Astrocyte (in vitro differentiated cells and primary cell): Measurements from ENCODE around the gene PCDH17. TPM values are rescaled to one million over a fixed set of nuclear protein-coding genes. Genes with fewer than 3 reads are reported as not detected.

ENCODE experiments used
- DNase-seq: peaks from one replicate; pipeline ENCODE4 v3.0.0-alpha.2; 2010; ENCODE audit warnings: low read depth
- FAIRE-seq: peaks from 2 replicates; lab custom pipeline; 2011; peaks lifted over from hg19 to GRCh38; lab: Jason Lieb, UNC
- H2AFZ ChIP-seq: 2 replicates; pipeline ENCODE4 v1.6.0; 2012; ENCODE audit warnings: low read depth, low read length, inconsistent platforms
- H3K27ac ChIP-seq: 2 replicates; pipeline ENCODE4 v1.5.1; 2011; ENCODE audit warnings: low read depth, low read length, inconsistent platforms
- H3K27me3 ChIP-seq: 2 replicates; pipeline ENCODE4 v1.6.0; 2011; ENCODE audit warnings: low read length, inconsistent platforms; ENCODE audit not compliant: insufficient read depth
- H3K36me3 ChIP-seq: 2 replicates; pipeline ENCODE4 v1.5.1; 2011; ENCODE audit warnings: low read length, inconsistent platforms; ENCODE audit not compliant: insufficient read depth
- H3K4me1 ChIP-seq: 2 replicates; pipeline ENCODE4 v1.5.1; 2011; ENCODE audit warnings: low read length, inconsistent platforms; ENCODE audit not compliant: insufficient read depth
- H3K4me2 ChIP-seq: 2 replicates; pipeline ENCODE4 v1.6.0; 2012; ENCODE audit warnings: low read length, inconsistent platforms
- H3K4me3 ChIP-seq: 2 replicates; pipeline ENCODE4 v1.5.1; 2011; ENCODE audit warnings: low read depth, mild to moderate bottlenecking, low read length, inconsistent platforms; ENCODE audit not compliant: insufficient read depth
- H3K79me2 ChIP-seq: 2 replicates; pipeline ENCODE4 v1.6.0; 2012; ENCODE audit warnings: mild to moderate bottlenecking, low read length, inconsistent platforms; ENCODE audit not compliant: insufficient read depth
- H3K9ac ChIP-seq: 2 replicates; pipeline ENCODE4 v1.6.0; 2012; ENCODE audit warnings: mild to moderate bottlenecking, low read length, inconsistent platforms
- H3K9me3 ChIP-seq: 2 replicates; pipeline ENCODE4 v1.5.1; 2012; ENCODE audit warnings: low read depth, mild to moderate bottlenecking, low read length, inconsistent platforms; ENCODE audit not compliant: insufficient read depth
- H4K20me1 ChIP-seq: 2 replicates; pipeline ENCODE4 v1.6.0; 2012; ENCODE audit warnings: low read length, inconsistent platforms; ENCODE audit not compliant: insufficient read depth
- H3K27ac Mint-ChIP-seq: one replicate; pipeline ENCODE4 v1.8.0; 2021; ENCODE audit warnings: mild to moderate bottlenecking, mixed read lengths; ENCODE audit not compliant: unreplicated experiment
- H3K27me3 Mint-ChIP-seq: one replicate; pipeline ENCODE4 v1.8.0; 2021; ENCODE audit warnings: low read depth, mixed read lengths; ENCODE audit not compliant: unreplicated experiment
- H3K36me3 Mint-ChIP-seq: one replicate; pipeline ENCODE4 v1.8.0; 2021; ENCODE audit warnings: low read depth, mixed read lengths; ENCODE audit not compliant: unreplicated experiment
- H3K4me1 Mint-ChIP-seq: one replicate; pipeline ENCODE4 v1.8.0; 2021; ENCODE audit warnings: low read depth, mixed read lengths; ENCODE audit not compliant: unreplicated experiment
- H3K4me3 Mint-ChIP-seq: one replicate; pipeline ENCODE4 v1.8.0; 2021; ENCODE audit warnings: mild to moderate bottlenecking, moderate library complexity, mixed read lengths; ENCODE audit not compliant: unreplicated experiment
- H3K9me3 Mint-ChIP-seq: one replicate; pipeline ENCODE4 v1.8.0; 2021; ENCODE audit warnings: mild to moderate bottlenecking, mixed read lengths; ENCODE audit not compliant: unreplicated experiment
- CTCF ChIP-seq: IDR thresholded peaks from 2 replicates; pipeline ENCODE4 v1.5.1; 2011; ENCODE audit warnings: low read depth, mild to moderate bottlenecking, inconsistent platforms, low read length, moderate library complexity; ENCODE audit not compliant: insufficient read depth
- EZH2 ChIP-seq: IDR thresholded peaks from 2 replicates; pipeline ENCODE4 v1.6.1; 2012; ENCODE audit warnings: mild to moderate bottlenecking, low read length, inconsistent platforms; ENCODE audit not compliant: insufficient read depth
- total RNA-seq: library from RNA; stranded (reverse); gene quantifications from 2 replicates; pipeline ENCODE4 v1.2.1, GENCODE V29; 2021

Gene PCDH17
- total RNA-seq, 1 donor from 2014 or later = 2.1 TPM

- H3K4me2 ChIP-seq = no peak overlapping the region
- no peaks in the 10 kb centered on the region for H3K4me1 ChIP-seq
- H3K9ac ChIP-seq = no peak overlapping the region
- FAIRE-seq (no peak), DNase-seq (peak; percentile 8)
- no peaks in the 10 kb centered on the region for H4K20me1 ChIP-seq
- Mint-ChIP-seq H3K27ac (no peak overlapping the region), H3K36me3 (no peaks in the 10 kb centered on the region), H3K4me1 (peaks cover 2% of the 10 kb centered on the region), H3K9me3 (no peaks in the 10 kb centered on the region), H3K27me3 (no peaks in the 10 kb centered on the region), H3K4me3 (no peak overlapping the region)
- H3K27me3 ChIP-seq = no peaks in the 10 kb centered on the region
- H2AFZ ChIP-seq = no peak overlapping the region
- TF ChIP-seq EZH2 (no peak), CTCF (no peak)
- H3K9me3 ChIP-seq = no peaks in the 10 kb centered on the region
- no peak overlapping the region for H3K27ac ChIP-seq
- H3K79me2 ChIP-seq = no peaks in the 10 kb centered on the region
- no peaks in the 10 kb centered on the region for H3K36me3 ChIP-seq
- no peak overlapping the region for H3K4me3 ChIP-seq
Observed at GRCh38 chr13:57675526-57675925, 44.0 kb downstream of the PCDH17 start.

GRCh38 chr13:57680609-57681008, 49.1 kb downstream of the PCDH17 start:
- Histone ChIP-seq H3K27ac (no peak overlapping the region), H3K4me3 (no peak overlapping the region), H2AFZ (no peak overlapping the region), H3K9ac (no peak overlapping the region), H3K79me2 (no peaks in the 10 kb centered on the region), H4K20me1 (no peaks in the 10 kb centered on the region), H3K4me1 (no peaks in the 10 kb centered on the region), H3K9me3 (no peaks in the 10 kb centered on the region), H3K4me2 (no peak overlapping the region), H3K27me3 (no peaks in the 10 kb centered on the region), H3K36me3 (no peaks in the 10 kb centered on the region)
- Mint-ChIP-seq H3K4me3 (no peak overlapping the region), H3K36me3 (no peaks in the 10 kb centered on the region), H3K27me3 (no peaks in the 10 kb centered on the region), H3K4me1 (no peaks in the 10 kb centered on the region), H3K27ac (no peak overlapping the region), H3K9me3 (no peaks in the 10 kb centered on the region)
- DNase-seq (no peak), FAIRE-seq (no peak)
- TF ChIP-seq CTCF (no peak), EZH2 (no peak)

- Histone ChIP-seq H3K9ac (no peak overlapping the region), H3K4me3 (no peak overlapping the region), H3K9me3 (no peaks in the 10 kb centered on the region), H2AFZ (no peak overlapping the region), H3K4me2 (no peak overlapping the region), H3K27me3 (no peaks in the 10 kb centered on the region), H3K4me1 (no peaks in the 10 kb centered on the region), H3K27ac (no peak overlapping the region), H3K79me2 (no peaks in the 10 kb centered on the region), H4K20me1 (no peaks in the 10 kb centered on the region), H3K36me3 (no peaks in the 10 kb centered on the region)
- no peaks in the 10 kb centered on the region for H3K27me3 Mint-ChIP-seq
- no peaks in the 10 kb centered on the region for H3K9me3 Mint-ChIP-seq
- no peaks in the 10 kb centered on the region for H3K36me3 Mint-ChIP-seq
- TF ChIP-seq EZH2 (no peak), CTCF (no peak)
- DNase-seq (no peak), FAIRE-seq (no peak)
- H3K27ac Mint-ChIP-seq = no peak overlapping the region
- H3K4me3 Mint-ChIP-seq = no peak overlapping the region
- H3K4me1 Mint-ChIP-seq = no peaks in the 10 kb centered on the region
Observed at GRCh38 chr13:57682128-57682716, 50.7 kb downstream of the PCDH17 start.
